K562 (cell line): ENCODE results near the gene IFNGR2. TPM values are rescaled to one million over a fixed set of nuclear protein-coding genes. Genes with fewer than 3 reads are reported as not detected.

Experiments
- ATAC-seq: fragments of 200-7000 bp; cut with Tn5 transposase; 3 replicates; pipeline ENCODE4 v1.9.1; 2020; ENCODE audit warnings: moderate library complexity
- BruUV-seq: library from RNA; stranded (reverse); fragments of 400-500 nt; replicated peaks from 2 replicates; lab custom pipeline; 2021; lab: Mats Ljungman, UMichigan
- CTCF ChIA-PET: fragments of 300-600 bp; formaldehyde crosslinking; extraction: SDS; loops from one replicate; lab custom pipeline; 2021; ENCODE audit warnings: low intra/inter-chr PET ratio; lab: Yijun Ruan, JAX
- POLR2A ChIA-PET: fragments of 300-600, 350-650 bp; sonication (Branson Sonifier 250); formaldehyde crosslinking; extraction: SDS; loops from one replicate; lab custom pipeline; 2021; ENCODE audit warnings: antibody characterized with exemption, inconsistent platforms; lab: Yijun Ruan, JAX
- DNase-seq, 4 experiments: peaks; one replicate each; pipeline versions ENCODE4 v3.0.0 to v3.0.0-alpha.2; 2011 to 2018; ENCODE audit warnings: low spot score in 3 of 4, mixed read lengths in 3 of 4; ENCODE audit errors: extremely low read depth in 1 of 4
- FAIRE-seq: peaks from 2 replicates; lab custom pipeline; 2011; peaks lifted over from hg19 to GRCh38; lab: Jason Lieb, UNC
- H2AFZ ChIP-seq: 2 replicates; pipeline ENCODE4 v1.6.0; 2011; ENCODE audit warnings: low read depth, low read length, control low read depth, inconsistent platforms
- H3K27ac ChIP-seq: fragments of 200-600 bp; 3 replicates; pipeline ENCODE4 v1.8.0; 2011; ENCODE audit warnings: low read depth, mild to moderate bottlenecking, control low read depth, inconsistent platforms, low read length, moderate library complexity, mixed read lengths; ENCODE audit errors: extremely low read depth
- H3K27me3 ChIP-seq, 2 experiments: fragments of 300-600 bp in 1 of 2; 2 replicates in 1 of 2; 3 replicates in 1 of 2; pipeline versions ENCODE4 v1.6.0 to v1.8.0; 2011; ENCODE audit warnings: inconsistent platforms in 2 of 2, low read length in 2 of 2, mild to moderate bottlenecking in 1 of 2, mixed read lengths in 1 of 2, moderate library complexity in 1 of 2; ENCODE audit not compliant: control insufficient read depth in 2 of 2, insufficient read depth in 2 of 2
- H3K36me3 ChIP-seq: fragments of 300-600 bp; 3 replicates; pipeline ENCODE4 v1.8.0; 2011; ENCODE audit warnings: mild to moderate bottlenecking, low read length, inconsistent platforms; ENCODE audit not compliant: control insufficient read depth, insufficient read depth
- H3K4me1 ChIP-seq, 2 experiments: fragments of 200-600 bp in 1 of 2; replicated peaks in 1 of 2; 2 replicates in 1 of 2; 3 replicates in 1 of 2; pipeline versions ENCODE4 v1.5.1 to v1.8.0; 2011; ENCODE audit warnings: inconsistent platforms in 2 of 2, low read length in 2 of 2, mild to moderate bottlenecking in 1 of 2, mixed read lengths in 1 of 2, moderate library complexity in 1 of 2; ENCODE audit not compliant: control insufficient read depth in 2 of 2, insufficient read depth in 2 of 2
- H3K4me2 ChIP-seq: 2 replicates; pipeline ENCODE4 v1.6.1; 2011; ENCODE audit warnings: low read length, control low read depth, inconsistent platforms, mixed read lengths; ENCODE audit not compliant: insufficient read depth
- H3K4me3 ChIP-seq: fragments of 200-600 bp; sonication (generic), shearing (Covaris generic); 2 replicates; pipeline ENCODE4 v1.5.1; 2016; ENCODE audit warnings: control low read depth, inconsistent platforms
- H3K79me2 ChIP-seq: fragments of 200-600 bp; 3 replicates; pipeline ENCODE4 v1.8.0; 2011; ENCODE audit warnings: low read length, inconsistent platforms; ENCODE audit not compliant: control insufficient read depth, insufficient read depth
- H3K9ac ChIP-seq, 2 experiments: 2 replicates each; pipeline versions ENCODE4 v1.6.0 to v1.6.1; 2011; ENCODE audit warnings: low read depth in 2 of 2, low read length in 2 of 2, control low read depth in 1 of 2, inconsistent platforms in 1 of 2, mild to moderate bottlenecking in 1 of 2, mixed read lengths in 1 of 2; ENCODE audit not compliant: insufficient read depth in 1 of 2
- H3K9me1 ChIP-seq: one replicate; pipeline ENCODE4 v1.6.0; 2011; ENCODE audit warnings: inconsistent platforms, mild to moderate bottlenecking, low read length, moderate library complexity; ENCODE audit not compliant: control insufficient read depth, insufficient read depth
- H3K9me3 ChIP-seq: replicated peaks from 2 replicates; pipeline ENCODE4 v1.5.1; 2011; ENCODE audit warnings: low read depth, low read length, inconsistent platforms; ENCODE audit not compliant: control insufficient read depth, insufficient read depth
- H4K20me1 ChIP-seq: replicated peaks from 2 replicates; pipeline ENCODE4 v1.6.1; 2011; ENCODE audit warnings: low read length, inconsistent platforms, mixed read lengths; ENCODE audit not compliant: control insufficient read depth, insufficient read depth
- CBFA2T3 ChIP-seq: fragments of 450-650 bp; IDR thresholded peaks from 2 replicates; pipeline ENCODE4 v1.6.1; 2017
- CBX3 ChIP-seq, 2 experiments: IDR thresholded peaks; 1 replicate in 1 of 2; 2 replicates in 1 of 2; pipeline ENCODE4 v1.6.1; 2012; ENCODE audit warnings: inconsistent platforms in 2 of 2, low read length in 2 of 2, borderline replicate concordance in 1 of 2, control low read depth in 1 of 2
- CXXC5 ChIP-seq: fragments of 250-450 bp; sonication (Bioruptor Pico); IDR thresholded peaks from 2 replicates; pipeline ENCODE4 v1.8.0; 2022; ENCODE audit warnings: inconsistent platforms, mild to moderate bottlenecking, moderate library complexity
- E2F3 ChIP-seq: fragments of 250-450 bp; sonication (Bioruptor Pico); IDR thresholded peaks from 2 replicates; pipeline ENCODE4 v1.4.0; 2020; ENCODE audit warnings: mild to moderate bottlenecking
- E2F6 ChIP-seq, 2 experiments: IDR thresholded peaks; 2 replicates each; pipeline ENCODE4 v1.6.1; 2011; ENCODE audit warnings: borderline replicate concordance in 1 of 2, control low read depth in 1 of 2, low read depth in 1 of 2, low read length in 1 of 2, mild to moderate bottlenecking in 1 of 2, mixed read lengths in 1 of 2, moderate library complexity in 1 of 2; ENCODE audit not compliant: insufficient read depth in 1 of 2, insufficient read length in 1 of 2, poor library complexity in 1 of 2, severe bottlenecking in 1 of 2; ENCODE audit errors: extremely low read depth in 1 of 2
- MBD1 ChIP-seq: fragments of 250-450 bp; sonication (Bioruptor Pico); IDR thresholded peaks from 2 replicates; pipeline ENCODE4 v1.8.0; 2022; ENCODE audit warnings: inconsistent platforms
- PRDM10 ChIP-seq: fragments of 450-650 bp; IDR thresholded peaks from 2 replicates; pipeline ENCODE4 v1.6.1; 2018; ENCODE audit not compliant: partially characterized antibody
- RHOXF2B ChIP-seq: fragments of 250-450 bp; sonication (Bioruptor Pico); conservative IDR thresholded peaks from 2 replicates; pipeline ENCODE4 v1.5.1; 2021
- SAFB ChIP-seq: fragments of 200-400 bp; formaldehyde crosslinking; IDR thresholded peaks from 2 replicates; pipeline ENCODE4 v1.6.1; 2017; ENCODE audit warnings: low read depth, low read length, borderline replicate concordance
- STAT5A ChIP-seq: IDR thresholded peaks from 2 replicates; pipeline ENCODE4 v1.6.1; 2012; ENCODE audit warnings: low read length, inconsistent platforms, borderline replicate concordance
- ZNF354B ChIP-seq: fragments of 250-450 bp; sonication (Bioruptor Pico); IDR thresholded peaks from 2 replicates; pipeline ENCODE4 v1.4.0; 2020
- WGBS: fragments of 100-300 bp; shearing (Covaris generic); methylation state at CpG from one replicate; pipeline ENCODE4 v1.1.6; 2016; ENCODE audit warnings: low coverage, mixed read lengths; ENCODE audit not compliant: insufficient coverage; ENCODE audit errors: missing lambda C conversion rate; 5-methylcytosine and 5-hydroxymethylcytosine counted together
- in situ Hi-C: fragments of 300-500 bp; cut with MboI; formaldehyde crosslinking; loops from 4 replicates; pipeline ENCODE4 v1.15.0; 2018; ENCODE audit warnings: inconsistent platforms, mixed read lengths
- intact Hi-C: fragments of 100-400 bp; cut with micrococcal nuclease; formaldehyde crosslinking; loops from 2 replicates; pipeline ENCODE4 v1.14.2; 2022
- polyA plus RNA-seq, 8 experiments: library from polyadenylated mRNA; depleted of rRNA in 4 of 8; stranded (reverse) in 5 of 8; unstranded in 3 of 8; fragments of >200 nt; fragmentation: Nextera tagmentation in 2 of 8; fragmentation: Illumina TruSeq in 1 of 8; extraction: Ambion mirVana in 2 of 8; extraction: Trizol in 1 of 8; gene quantifications; 2 replicates each; pipeline versions ENCODE4 v1.2.1 to v1.2.3, GENCODE V29; 2011 to 2014; ENCODE audit warnings: inconsistent platforms in 1 of 8, missing spikeins in 1 of 8
- total RNA-seq, 7 experiments: library from RNA; depleted of rRNA in 6 of 7; stranded (reverse); fragments of >200 nt in 6 of 7; fragmentation: Illumina TruSeq in 2 of 7; extraction: Trizol in 2 of 7; gene quantifications; 2 replicates each; pipeline versions ENCODE4 v1.2.1 to v1.2.3, GENCODE V29; 2011 to 2021; ENCODE audit warnings: low replicate concordance in 1 of 7
- TF ChIP-seq, protein P1 (sequence below): fragments of 250-450 bp; sonication (Bioruptor Pico); IDR thresholded peaks from 2 replicates; pipeline ENCODE4 v1.8.0; 2022; ENCODE audit warnings: moderate library complexity, mild to moderate bottlenecking, inconsistent platforms

Gene IFNGR2
- total and polyA plus RNA-seq, 9 of the 15 experiments (the other 6 are each of a cell fraction or from before 2014, with no cell fraction given), result 6.7 to 58.0 (median 28.5) TPM

DNA sequence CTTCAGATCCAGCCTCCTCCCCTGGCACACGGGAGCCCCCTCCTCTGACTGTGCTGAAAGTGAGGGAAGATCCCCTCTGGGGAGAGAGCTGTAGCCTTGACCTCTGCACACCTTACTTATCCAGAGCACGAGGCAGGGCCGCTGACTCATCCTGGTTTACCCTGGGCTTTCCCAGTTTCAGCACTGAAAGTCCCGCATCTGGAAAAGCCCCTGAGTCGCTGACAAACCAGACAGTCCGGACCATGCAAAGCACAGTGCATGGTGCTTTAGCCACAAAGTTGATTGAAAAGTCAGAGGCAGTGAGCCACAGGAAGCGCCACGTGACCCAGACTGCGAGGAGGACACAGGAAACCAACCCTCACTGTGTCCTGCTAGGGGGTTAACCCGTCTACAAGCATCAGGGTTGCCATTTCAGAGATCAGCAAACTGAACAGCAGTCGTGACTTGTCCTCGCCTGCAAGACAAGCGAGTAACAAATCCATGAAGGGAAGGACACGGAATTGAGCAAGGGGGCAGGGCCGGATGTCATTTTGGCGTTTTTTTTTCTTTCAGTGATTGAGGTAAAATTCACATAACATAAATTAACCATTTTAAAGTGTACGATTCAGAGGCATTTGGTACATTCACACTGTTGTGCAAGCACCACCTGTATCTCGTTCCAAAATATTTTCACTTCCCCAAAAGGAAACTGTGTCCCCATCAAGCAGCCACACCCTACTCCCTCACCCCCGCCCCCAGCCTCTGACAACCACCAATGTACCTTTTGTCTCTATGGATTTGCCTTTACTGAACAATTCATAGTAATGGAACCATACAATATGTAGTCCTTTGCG is 19.9 kb upstream of the IFNGR2 start:
- no peaks in the 10 kb centered on the region for H4K20me1 ChIP-seq
- peak overlapping the region; percentile 21 to 39; a peak in 3 of 4 replicates for H3K9ac ChIP-seq
- WGBS, result 15% methylated on average over 20 of the region's 20 CpGs
- H3K4me2 ChIP-seq, result peak overlapping the region; percentile 65
- POLR2A ChIA-PET, result interaction anchor here (1.0 kb wide), 1 partner anchor 16 kb away, joined by 5 read pairs; no protein-coding TSS in a partner anchor
- no peaks in the 10 kb centered on the region for H3K36me3 ChIP-seq
- H3K79me2 ChIP-seq, result no peaks in the 10 kb centered on the region
- DNase-seq (peak; percentile 37 to 77 (median 44)), FAIRE-seq (peak; percentile 78), ATAC-seq (peak; percentile 63)
- H3K9me1 ChIP-seq, result no peaks in the 10 kb centered on the region
- peak overlapping the region; percentile 97 for H2AFZ ChIP-seq
- H3K4me3 ChIP-seq, result no peak overlapping the region
- H3K27me3 ChIP-seq, result no peaks in the 10 kb centered on the region
- in situ Hi-C loops, result no loop called here
- no peaks in the 10 kb centered on the region for H3K9me3 ChIP-seq
- BruUV-seq, result no TSS peak
- peak overlapping the region; percentile 52 for H3K27ac ChIP-seq
- peaks cover 22 to 34% of the 10 kb centered on the region in 2 experiments for H3K4me1 ChIP-seq
- intact Hi-C loops, result no loop called here
- CTCF ChIA-PET, result no interaction called here
- TF ChIP-seq PRDM10 (peak; percentile 28), E2F3 (CRISPR knock-in tag) (0 out of 2 replicates have a peak, but pooled peaks have one; percentile 27), ZNF354B (CRISPR knock-in tag) (no peak), CXXC5 (CRISPR knock-in tag) (peak; percentile 49; the same call in 1 of the 2 replicates), CBFA2T3 (peak; percentile 17; the same call in 1 of the 2 replicates), SAFB (no peak), CBX3 (IDR thresholded peaks at IDR 0.05; ENCODE audit: borderline replicate concordance in 1 of 2, low read length in 2 of 2) (peak in 1 of 2 experiments; percentile 62; a peak in 1 of 3 replicates), E2F6 (IDR thresholded peaks at IDR 0.05; ENCODE audit: borderline replicate concordance in 1 of 2, extremely low read depth in 1 of 2, insufficient read depth in 1 of 2, insufficient read length in 1 of 2, low read depth in 1 of 2, low read length in 1 of 2, poor library complexity in 1 of 2, severe bottlenecking in 1 of 2) (peak; percentile 55 to 65), MBD1 (no peak), RHOXF2B (CRISPR knock-in tag) (no peak), STAT5A (no peak)
- TF ChIP-seq, protein P1, sequence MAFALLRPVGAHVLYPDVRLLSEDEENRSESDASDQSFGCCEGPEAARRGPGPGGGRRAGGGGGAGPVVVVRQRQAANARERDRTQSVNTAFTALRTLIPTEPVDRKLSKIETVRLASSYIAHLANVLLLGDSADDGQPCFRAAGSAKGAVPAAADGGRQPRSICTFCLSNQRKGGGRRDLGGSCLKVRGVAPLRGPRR, result no peak
